22Rv1 (cell line): ENCODE results near the gene SEMA7A.

Experiments used
- H3K27ac ChIP-seq: fragments of 450-650 bp; 2 replicates; pipeline ENCODE4 v1.5.1; 2017
- CTCF ChIP-seq: fragments of 450-650 bp; IDR thresholded peaks from 2 replicates; pipeline ENCODE4 v1.5.1; 2017; ENCODE audit warnings: mild to moderate bottlenecking
- ZFX ChIP-seq: fragments of 450-650 bp; IDR thresholded peaks from 2 replicates; pipeline ENCODE4 v1.6.1; 2017; ENCODE audit warnings: antibody characterized with exemption, borderline replicate concordance

Gene SEMA7A

GRCh38 chr15:74402873-74403587, 30.7 kb downstream of the SEMA7A start:
- no peak overlapping the region for H3K27ac ChIP-seq
- TF ChIP-seq ZFX (no peak), CTCF (no peak)

- H3K27ac ChIP-seq = no peak overlapping the region
- TF ChIP-seq ZFX (no peak), CTCF (no peak)
These were observed 31.4 kb downstream of the SEMA7A start for GRCh38 chr15:74402337-74402841.

- TF ChIP-seq CTCF (no peak), ZFX (no peak)
- no peak overlapping the region for H3K27ac ChIP-seq
These were observed 32.6 kb downstream of the SEMA7A start for GRCh38 chr15:74400915-74401757.

GRCh38 chr15:74400313-74400860, 33.4 kb downstream of the SEMA7A start:
- H3K27ac ChIP-seq = no peak overlapping the region
- no peak for TF ChIP-seq ZFX
- TF ChIP-seq CTCF = no peak

GRCh38 chr15:74399511-74400312, 34.0 kb downstream of the SEMA7A start:
- no peak overlapping the region for H3K27ac ChIP-seq
- TF ChIP-seq CTCF (no peak), ZFX (no peak)

- TF ChIP-seq CTCF (no peak), ZFX (no peak)
- H3K27ac ChIP-seq = no peak overlapping the region
These were observed 34.7 kb downstream of the SEMA7A start for GRCh38 chr15:74399100-74399499.
